Skin of body (tissue), 2 donors: ENCODE results near the gene DDIT3. TPM values are rescaled to one million over a fixed set of nuclear protein-coding genes. Genes with fewer than 3 reads are reported as not detected.
A peak's percentile ranks its signal among the peaks of the same experiment; 100 is the strongest.
"Not testable (repeated sequence)": the region's sequence is repeated elsewhere in the genome, so short reads cannot be mapped to it uniquely, and the experiment has no call there.

Experiments
- DNase-seq: peaks from one replicate; lab custom pipeline; 2025; lab: John Stamatoyannopoulos, UW
- total RNA-seq: library from RNA; depleted of rRNA; stranded (reverse); fragments of >200 nt; gene quantifications from one replicate; pipeline ENCODE4 v1.2.3, GENCODE V29; 2014

The DDIT3 gene
- total RNA-seq, 1 donor from 2014 or later: 38.4 TPM

DNA sequence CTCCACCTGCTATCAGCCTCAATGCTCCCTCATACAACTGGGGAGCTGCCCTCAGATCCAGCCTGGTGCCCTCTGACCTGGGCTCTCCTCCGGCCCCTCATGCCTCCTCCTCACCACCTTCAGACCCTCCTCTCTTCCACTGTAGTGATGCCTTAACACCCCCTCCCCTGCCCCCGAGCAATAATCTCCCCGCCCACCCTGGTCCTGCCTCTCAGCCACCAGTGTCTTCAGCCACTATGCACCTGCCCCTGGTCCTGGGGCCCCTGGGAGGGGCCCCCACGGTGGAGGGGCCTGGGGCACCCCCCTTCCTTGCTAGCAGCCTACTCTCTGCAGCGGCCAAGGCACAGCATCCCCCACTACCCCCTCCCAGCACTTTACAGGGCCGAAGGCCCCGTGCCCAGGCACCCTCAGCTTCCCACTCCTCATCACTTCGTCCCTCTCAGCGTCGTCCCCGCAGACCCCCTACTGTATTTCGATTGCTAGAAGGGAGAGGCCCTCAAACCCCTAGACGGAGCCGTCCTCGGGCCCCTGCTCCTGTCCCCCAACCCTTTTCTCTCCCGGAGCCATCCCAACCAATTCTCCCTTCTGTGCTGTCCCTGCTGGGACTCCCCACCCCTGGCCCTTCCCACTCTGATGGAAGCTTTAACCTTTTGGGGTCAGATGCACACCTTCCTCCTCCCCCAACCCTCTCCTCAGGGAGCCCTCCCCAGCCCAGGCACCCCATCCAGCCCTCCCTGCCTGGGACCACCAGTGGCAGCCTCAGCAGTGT is 5.5 kb upstream of the DDIT3 start:
- no peak for DNase-seq

- DNase-seq: no peak
Measured at GRCh38 chr12:57524814-57525614, 4.7 kb upstream of the DDIT3 start.

DNA sequence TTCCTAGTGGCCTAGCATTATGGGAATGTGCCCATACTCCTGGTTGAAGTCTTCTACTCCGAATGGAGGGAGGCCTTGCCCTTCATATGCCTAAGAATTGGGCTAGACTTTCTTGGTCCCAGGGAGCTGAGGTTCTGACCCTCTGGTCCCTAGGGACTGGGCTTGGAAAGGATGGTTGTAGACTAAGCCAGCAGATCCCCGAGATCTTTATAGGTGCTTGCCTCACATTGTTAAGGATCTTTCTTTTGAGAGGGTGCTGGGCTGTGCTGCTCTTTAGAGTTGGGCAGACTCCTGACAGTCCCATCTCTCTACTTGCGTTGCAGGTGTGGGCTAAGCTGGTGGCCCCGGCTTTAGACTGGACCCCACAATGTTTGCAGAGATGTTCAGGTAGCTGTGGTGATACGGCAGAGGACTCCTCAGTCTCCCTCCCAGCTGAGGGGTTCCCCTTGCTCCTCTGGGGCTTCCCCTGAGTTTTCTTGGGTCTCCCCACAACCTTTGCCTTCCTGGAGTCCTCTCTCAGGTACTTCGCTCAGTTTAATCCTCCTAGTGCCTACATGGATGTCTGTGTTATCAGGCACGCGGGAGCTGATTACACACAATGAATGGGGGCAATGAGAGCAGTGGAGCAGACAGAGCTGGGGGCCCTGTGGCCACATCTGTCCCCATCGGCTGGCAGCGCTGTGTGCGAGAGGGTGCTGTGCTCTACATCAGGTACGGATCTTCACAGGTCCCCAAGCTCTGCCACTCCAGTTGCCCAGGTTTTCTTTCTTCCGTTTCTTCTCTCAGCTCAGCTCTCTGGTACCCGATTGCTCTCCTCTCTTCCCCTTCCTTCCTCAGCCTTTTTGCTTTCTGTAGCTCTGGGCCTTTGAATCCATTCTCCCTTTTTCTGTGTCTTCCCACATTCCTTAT is 3.6 kb upstream of the DDIT3 start:
- no peak for DNase-seq

DNA sequence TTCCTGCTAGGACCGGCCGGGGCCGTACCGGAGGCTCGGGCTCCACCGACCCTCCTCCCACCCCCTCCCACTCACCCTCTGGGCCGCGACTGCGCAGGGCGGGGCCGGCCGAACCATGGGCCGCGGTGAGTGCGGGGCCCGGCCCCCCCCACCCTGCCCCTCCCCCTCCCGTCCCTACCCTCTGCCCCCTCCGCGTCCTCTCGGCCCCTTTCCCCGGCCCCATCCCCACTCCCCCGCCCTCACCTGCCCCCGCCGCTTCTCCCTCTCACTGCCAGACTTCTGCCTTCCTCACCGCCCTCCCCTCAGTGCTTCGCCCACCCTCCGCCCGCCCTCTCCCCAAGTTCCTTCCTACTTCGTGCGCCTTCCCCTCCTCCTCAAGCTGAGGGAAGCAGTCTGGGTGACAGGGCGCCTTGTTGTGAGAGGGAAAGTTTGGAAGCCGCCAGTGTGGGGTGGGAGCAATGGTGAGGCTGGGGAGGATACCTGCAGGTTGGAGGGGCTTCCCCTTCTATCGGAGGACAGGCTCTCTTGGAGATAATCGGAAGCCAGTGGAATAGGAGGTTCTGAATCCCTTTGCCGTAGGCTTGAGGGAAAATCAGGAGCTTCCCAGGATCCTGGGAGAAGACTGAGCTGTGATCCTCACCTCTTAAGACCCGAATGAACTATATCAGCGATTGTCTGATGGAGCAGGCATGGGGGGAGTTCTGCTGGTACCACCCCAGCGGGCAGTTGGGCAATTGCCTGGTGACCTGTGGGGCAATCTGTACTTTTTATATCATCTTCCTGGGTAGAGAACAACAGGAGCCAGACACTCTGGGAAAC is 2.8 kb upstream of the DDIT3 start:
- DNase-seq: peak; percentile 82

DNA sequence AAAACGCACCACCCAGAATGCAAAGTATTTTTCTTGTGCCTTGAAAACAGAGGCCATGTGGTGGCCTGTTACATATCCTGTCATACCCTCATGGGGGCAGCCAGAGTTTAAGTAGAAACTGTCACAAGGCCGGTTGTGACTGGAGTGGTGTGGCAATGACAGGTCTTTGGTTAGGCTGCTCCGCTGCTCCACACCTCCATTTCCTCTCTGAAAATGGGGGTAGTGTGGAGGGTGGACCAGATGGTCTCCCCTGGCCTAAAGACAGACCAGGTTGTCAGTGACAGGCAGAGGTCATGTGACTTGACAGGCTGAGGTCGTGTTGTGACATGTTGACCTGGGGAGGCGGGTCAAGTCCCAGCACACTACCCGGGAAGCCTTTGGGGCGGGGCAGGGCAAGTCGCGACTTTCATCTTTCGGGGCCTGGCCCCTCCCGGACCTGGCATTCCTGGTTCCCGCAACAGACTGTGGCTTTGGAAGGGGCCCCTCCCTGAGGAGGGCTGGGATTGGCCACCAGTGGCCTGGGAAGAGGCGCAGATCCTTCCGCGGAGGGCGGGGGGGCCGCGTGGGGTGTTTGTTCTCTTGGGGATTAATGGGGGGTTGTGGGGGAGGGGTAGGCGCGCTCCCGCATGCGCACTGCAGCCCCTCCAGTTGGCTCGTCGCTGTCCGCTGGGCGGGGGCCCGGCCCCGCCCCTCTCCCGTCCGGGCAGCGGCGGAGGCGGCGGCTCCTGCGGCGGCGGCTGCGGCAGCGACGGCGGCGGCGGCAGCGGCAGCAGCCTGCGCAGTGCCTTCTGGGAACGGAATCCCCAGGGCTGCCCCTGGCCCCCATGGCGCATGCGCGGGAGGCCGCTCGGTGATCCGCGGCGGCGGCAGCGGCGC is 1.9 kb upstream of the DDIT3 start, which contains the start of gene MBD6:
Gene MBD6 (plus strand): TSS at position 814 of the 876 bp plus-strand sequence. CDS start 1,480 bp downstream, outside the sequence.
- DNase-seq: peak; percentile 87

DNA sequence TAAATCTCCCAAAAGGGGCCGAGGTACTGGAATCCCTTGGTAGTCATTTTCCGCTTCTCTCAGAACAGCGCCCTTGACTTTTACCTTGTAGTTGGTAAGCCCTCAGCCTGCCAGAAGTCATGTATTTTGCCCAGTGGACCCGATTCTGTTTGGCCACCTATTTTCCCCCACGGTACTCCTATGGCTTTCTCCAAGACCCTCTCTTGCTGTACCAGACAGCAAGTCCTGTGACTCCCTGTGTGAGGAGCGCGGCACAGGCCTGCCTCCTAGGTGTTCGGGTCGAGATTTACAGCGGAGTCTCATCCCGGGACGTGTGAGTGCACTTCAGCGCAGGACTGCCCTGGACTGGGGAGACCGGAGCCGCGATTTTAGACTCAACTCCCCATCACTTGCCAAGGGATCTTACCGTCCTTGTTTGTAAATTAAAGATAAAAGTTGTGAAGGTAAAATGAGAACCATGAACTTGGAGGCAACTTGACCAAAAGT is 1.3 kb upstream of the DDIT3 start:
- peak; percentile 59 for DNase-seq

DNA sequence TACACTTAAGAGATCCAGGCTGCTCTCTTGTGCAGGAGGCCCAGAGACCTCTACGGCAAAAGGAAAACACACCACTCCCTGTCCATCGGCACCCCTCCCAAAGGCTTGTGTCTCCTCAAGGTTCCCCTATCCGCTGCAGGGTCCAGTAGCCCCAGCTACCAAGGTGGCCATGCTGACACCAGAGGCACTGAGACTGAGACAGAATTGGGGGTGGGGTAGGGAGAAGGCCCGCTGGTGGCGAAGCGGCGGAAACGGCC is 590 bp downstream of the DDIT3 start:
- DNase-seq: no peak

DNA sequence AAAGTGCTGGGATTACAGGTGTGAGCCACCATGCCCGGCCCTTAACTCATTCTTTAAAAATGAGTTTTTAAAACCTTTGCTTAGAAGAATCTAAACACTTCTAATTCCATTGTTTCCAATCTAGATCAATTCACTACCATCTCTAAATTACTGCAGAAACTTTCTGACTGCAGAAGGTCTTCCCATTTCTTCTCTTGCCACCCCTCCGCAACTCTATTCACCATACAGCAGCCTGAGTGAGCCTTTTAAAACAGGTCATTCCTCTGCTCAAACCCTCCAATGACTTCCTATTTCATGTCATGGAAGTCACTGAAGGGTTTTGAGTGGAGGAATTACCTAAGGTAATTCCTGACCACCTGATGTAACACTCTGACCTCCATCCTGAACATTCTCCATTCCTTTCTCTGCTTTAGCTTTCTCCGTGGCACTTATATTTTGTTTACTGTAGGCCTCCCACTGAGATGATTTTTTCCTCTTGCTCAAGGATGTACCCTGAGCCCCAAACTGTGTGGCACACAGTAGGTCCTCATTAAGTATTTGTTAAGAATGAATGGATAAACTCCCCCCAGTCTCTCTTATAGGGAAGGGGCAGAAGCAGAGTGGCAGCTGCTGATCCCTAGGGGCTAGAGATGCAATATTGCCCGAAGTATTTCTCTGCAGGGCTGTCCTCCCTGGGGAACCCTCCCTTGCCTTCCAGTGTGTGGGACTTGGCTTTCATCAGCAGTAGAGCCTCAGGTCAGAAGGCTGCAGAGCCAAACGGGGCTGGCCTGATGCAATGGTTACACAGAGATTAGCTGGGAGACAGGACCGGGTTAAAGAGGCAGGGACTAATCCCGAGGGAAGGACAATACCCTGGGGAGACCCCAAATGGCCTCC is 1.2 kb downstream of the DDIT3 start:
- no peak for DNase-seq

DNA sequence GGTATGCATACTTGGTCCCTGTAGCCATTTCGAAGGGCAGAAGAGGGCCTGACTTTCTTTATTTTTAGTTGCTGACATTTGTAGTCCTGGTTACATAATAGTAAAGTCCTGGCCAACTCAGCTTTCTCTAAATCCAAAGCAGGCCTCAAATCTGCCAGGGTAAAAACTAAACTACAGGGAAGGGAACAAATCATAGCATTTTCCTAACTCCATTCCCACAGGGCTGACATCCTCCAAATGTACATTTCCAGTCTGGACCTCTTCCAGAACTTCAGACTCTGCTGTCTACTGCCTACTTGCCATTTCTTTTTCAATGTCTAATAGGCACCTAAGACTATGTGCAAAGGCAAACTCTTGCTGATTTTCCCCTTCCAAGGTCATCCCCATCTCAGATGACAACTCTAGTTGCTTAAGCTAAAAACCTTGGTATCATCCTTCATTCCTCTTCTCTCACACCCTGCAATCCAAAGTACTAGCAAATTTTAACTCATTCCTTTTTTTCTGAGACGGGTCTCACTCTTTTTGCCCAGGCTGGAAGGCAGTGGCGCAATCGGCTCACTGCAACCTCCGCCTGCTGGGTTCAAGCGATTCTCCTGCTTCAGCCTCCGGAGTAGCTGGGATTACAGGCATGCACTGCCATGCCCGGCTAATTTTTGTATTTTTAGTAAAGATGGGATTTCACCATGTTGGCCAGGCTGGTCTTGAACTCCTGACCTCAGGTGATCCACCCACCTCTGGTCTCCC is 2.0 kb downstream of the DDIT3 start:
- DNase-seq: peak; percentile 59

- DNase-seq: not testable (repeated sequence)
Measured at GRCh38 chr12:57517718-57518117, 2.6 kb downstream of the DDIT3 start.

DNA sequence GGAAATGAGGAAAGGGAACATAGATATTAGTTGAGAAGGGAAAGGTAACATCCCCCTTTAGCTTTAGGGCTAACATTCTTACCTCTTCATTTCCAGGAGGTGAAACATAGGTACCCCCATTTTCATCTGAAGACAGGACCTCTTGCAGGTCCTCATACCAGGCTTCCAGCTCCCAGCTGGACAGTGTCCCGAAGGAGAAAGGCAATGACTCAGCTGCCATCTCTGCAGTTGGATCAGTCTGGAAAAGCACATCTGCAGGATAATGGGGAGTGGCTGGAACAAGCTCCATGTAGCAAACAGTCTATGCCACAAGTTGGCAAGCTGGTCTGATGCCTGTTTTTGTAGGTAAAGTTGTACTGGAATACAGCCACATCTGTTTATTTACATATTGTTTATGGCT is 3.1 kb downstream of the DDIT3 start:
- no peak for DNase-seq

DNA sequence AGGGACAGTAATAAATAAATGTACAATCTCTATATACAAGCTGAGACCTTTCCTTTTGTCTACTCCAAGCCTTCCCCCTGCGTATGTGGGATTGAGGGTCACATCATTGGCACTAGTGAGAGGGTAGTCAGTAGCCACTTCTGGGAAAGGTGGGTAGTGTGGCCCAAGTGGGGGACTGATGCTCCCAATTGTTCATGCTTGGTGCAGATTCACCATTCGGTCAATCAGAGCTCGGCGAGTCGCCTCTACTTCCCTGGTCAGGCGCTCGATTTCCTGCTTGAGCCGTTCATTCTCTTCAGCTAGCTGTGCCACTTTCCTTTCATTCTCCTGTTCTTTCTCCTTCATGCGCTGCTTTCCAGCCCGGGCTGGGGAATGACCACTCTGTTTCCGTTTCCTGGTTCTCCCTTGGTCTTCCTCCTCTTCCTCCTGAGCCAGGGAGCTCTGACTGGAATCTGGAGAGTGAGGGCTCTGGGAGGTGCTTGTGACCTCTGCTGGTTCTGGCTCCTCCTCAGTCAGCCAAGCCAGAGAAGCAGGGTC is 3.6 kb downstream of the DDIT3 start:
- no peak for DNase-seq

DNA sequence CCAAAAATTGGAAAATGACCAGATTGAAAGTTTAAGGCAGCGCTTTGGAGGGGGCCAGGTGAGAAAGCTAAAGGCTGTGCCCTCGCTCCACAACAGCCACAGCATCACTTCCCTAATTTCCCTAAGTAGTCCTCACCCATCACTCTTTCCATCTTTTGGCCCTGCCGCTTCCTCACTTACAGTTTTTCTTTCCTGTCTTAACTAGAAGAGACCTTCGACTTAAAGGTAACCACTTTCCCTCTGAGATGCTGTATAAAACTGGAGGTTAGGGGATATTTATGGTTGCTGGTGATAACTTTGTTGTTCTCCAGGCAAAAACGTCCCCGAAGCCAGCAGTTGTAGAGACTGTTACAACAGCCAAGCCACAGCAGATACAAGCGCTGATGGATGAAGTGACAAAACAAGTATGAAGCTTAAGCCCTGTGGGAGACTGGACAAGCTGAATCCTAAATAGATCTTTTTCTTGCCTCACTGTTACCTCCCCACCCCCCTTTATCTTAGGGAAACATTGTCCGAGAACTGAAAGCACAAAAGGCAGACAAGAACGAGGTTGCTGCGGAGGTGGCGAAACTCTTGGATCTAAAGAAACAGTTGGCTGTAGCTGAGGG is 4.3 kb downstream of the DDIT3 start:
- DNase-seq: no peak

DNA sequence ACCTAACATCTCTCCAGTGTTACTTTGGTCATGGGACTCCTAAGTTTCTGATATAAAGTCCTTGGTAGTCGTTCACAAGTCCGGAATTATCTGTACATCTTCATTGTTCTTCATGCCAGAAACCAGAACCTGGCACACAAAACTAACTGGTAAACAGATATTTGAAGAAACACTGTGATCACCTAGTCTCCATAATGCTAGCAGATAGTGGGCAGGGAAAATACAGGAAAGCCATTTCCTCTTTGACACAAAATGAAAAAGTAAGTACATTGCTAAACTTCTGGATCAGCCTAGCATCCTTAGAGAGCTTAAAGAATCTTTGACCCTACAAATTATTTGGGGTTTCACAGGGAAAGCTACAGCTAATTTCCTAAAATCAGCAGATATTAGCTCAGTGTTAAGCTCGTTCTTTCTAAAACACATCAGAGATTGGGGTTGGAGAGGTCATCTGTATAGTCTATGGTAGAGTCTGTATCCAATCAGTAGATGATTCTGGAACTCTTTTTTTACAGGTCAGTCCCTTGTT is 4.8 kb downstream of the DDIT3 start:
- no peak for DNase-seq

- DNase-seq: no peak
Measured at GRCh38 chr12:57514720-57515407, 5.5 kb downstream of the DDIT3 start.

- DNase-seq: not testable (repeated sequence)
Measured at GRCh38 chr12:57514246-57514645, 6.1 kb downstream of the DDIT3 start.
